ENCODE measurements around the gene PLPP4. TPM values are rescaled to one million over a fixed set of nuclear protein-coding genes. Genes with fewer than 3 reads are reported as not detected.
A peak's percentile ranks its signal among the peaks of the same experiment; 100 is the strongest.

PLPP4 gene
- total RNA-seq, 1 donor from 2014 or later, result not detected

DNA sequence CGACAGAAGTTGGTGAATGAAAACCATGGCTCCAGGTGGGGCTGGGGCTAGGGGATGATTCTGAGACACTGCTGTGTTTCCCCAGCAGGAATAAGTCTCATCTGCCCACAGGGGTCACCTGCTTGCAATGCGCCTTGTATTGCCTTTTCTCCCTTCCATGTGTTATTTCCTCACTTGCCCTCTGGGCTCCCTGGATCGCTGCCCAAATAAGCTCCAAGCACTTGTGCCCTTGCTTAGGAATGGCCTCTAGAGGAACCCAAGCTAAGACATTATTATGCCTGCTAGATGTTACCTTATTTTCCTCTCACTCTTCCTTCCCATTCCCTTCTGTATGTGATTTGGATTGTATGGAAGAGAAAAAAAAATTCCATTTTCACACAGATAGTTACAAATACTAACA lies 24.8 kb upstream of the PLPP4 start:
- H3F3A ChIP-seq (ENCODE audit: low read depth), result no peaks in the 10 kb centered on the region
- H3K4me3 Mint-ChIP-seq, result no peak overlapping the region
- H3K4me1 Mint-ChIP-seq, result peaks cover 21% of the 10 kb centered on the region
- no peak for DNase-seq (ENCODE audit: low spot score)
- no peak overlapping the region for H3K9ac ChIP-seq
- TF ChIP-seq EZH2 (IDR thresholded peaks at IDR 0.05) (no peak), EZH2phosphoT487 (IDR thresholded peaks at IDR 0.05) (no peak)
- TF ChIP-seq, protein P1, sequence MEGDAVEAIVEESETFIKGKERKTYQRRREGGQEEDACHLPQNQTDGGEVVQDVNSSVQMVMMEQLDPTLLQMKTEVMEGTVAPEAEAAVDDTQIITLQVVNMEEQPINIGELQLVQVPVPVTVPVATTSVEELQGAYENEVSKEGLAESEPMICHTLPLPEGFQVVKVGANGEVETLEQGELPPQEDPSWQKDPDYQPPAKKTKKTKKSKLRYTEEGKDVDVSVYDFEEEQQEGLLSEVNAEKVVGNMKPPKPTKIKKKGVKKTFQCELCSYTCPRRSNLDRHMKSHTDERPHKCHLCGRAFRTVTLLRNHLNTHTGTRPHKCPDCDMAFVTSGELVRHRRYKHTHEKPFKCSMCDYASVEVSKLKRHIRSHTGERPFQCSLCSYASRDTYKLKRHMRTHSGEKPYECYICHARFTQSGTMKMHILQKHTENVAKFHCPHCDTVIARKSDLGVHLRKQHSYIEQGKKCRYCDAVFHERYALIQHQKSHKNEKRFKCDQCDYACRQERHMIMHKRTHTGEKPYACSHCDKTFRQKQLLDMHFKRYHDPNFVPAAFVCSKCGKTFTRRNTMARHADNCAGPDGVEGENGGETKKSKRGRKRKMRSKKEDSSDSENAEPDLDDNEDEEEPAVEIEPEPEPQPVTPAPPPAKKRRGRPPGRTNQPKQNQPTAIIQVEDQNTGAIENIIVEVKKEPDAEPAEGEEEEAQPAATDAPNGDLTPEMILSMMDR (IDR thresholded peaks at IDR 0.05), result no peak
- H3K27me3 ChIP-seq, result no peaks in the 10 kb centered on the region
- H3K4me1 ChIP-seq, result no peaks in the 10 kb centered on the region
- no peaks in the 10 kb centered on the region for H3K9me3 ChIP-seq (ENCODE audit: low read depth)
- H3K4me3 ChIP-seq, result no peak overlapping the region
- no peak overlapping the region for H3K27ac ChIP-seq
- H3K36me3 Mint-ChIP-seq, result no peaks in the 10 kb centered on the region
- peaks cover 5% of the 10 kb centered on the region for H3K27me3 Mint-ChIP-seq (ENCODE audit: insufficient read depth, low read depth)
- H4K20me1 ChIP-seq (ENCODE audit: low read depth), result no peaks in the 10 kb centered on the region
- no peaks in the 10 kb centered on the region for H3K79me2 ChIP-seq (ENCODE audit: low read depth)
- H3K9me3 Mint-ChIP-seq, result no peaks in the 10 kb centered on the region
- no peak overlapping the region for H2AFZ ChIP-seq (replicated peaks)
- no peaks in the 10 kb centered on the region for H3K36me3 ChIP-seq
- no peak overlapping the region for H3K4me2 ChIP-seq
- H3K27ac Mint-ChIP-seq, result no peak overlapping the region

DNA sequence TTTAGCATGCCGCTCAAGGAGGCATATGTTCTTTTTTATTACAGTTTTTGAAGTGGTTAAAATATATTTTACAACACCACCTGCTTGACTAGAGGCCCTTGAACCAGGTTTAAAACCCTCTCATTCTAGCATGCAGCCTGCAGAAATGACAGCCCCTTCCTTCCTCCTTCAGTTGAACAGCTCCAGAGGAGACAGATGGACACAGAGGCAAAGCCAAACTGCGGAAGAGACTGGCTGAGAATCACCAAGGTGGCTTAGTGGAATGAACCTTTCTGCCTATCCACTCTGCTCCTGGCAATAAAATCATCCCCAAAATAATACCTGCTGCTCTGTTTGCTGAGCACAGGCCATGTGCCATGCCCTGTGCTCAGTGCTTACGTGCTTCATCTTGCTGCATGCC lies 23.9 kb upstream of the PLPP4 start:
- no peak overlapping the region for H3K4me3 Mint-ChIP-seq
- peaks cover 21% of the 10 kb centered on the region for H3K4me1 Mint-ChIP-seq
- H3K4me1 ChIP-seq, result no peaks in the 10 kb centered on the region

DNA sequence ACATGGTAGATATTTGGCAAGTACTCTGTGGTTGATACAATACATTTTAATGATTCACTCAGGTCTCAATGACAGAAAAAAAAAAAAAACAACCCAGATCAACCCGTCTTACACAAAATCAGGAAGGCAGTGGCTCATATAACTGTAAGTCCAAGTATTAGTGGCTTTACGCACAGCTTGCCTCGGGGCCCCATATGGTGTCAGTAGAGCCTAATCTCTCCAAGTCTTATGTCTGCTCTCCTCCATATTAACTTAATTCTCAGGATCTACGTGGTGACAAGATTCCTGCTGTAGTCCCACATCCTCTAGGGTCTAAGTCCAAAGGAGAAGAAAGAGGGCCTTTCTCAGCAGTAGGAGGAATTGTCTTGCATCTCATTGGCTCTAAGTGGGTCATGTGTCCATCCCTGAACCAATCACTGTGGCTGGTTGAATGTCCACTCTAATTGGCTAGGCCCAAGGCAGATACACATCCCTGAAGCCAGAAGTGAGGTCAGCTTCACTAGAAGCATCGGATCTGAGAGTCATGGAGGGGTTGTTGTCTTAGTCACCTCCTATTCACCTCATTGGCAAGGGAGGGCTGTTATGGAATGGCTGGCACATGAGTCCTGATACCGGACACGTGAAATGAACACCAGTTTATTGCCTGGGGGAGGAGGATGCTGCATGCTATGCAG lies 20.5 kb upstream of the PLPP4 start:
- Histone ChIP-seq H2AFZ (replicated peaks) (no peak overlapping the region), H3K36me3 (no peaks in the 10 kb centered on the region), H3K4me1 (no peaks in the 10 kb centered on the region), H3K4me3 (no peak overlapping the region), H3K4me2 (no peak overlapping the region), H4K20me1 (ENCODE audit: low read depth) (no peaks in the 10 kb centered on the region), H3K27me3 (no peaks in the 10 kb centered on the region), H3K27ac (no peak overlapping the region), H3K79me2 (ENCODE audit: low read depth) (no peaks in the 10 kb centered on the region), H3K9ac (no peak overlapping the region), H3F3A (ENCODE audit: low read depth) (no peaks in the 10 kb centered on the region), H3K9me3 (ENCODE audit: low read depth) (no peaks in the 10 kb centered on the region)
- H3K9me3 Mint-ChIP-seq, result no peaks in the 10 kb centered on the region
- peaks cover 2% of the 10 kb centered on the region for H3K4me1 Mint-ChIP-seq
- H3K36me3 Mint-ChIP-seq, result no peaks in the 10 kb centered on the region
- H3K27ac Mint-ChIP-seq, result peak overlapping the region; percentile 36
- peaks cover 2% of the 10 kb centered on the region for H3K27me3 Mint-ChIP-seq (ENCODE audit: insufficient read depth, low read depth)
- DNase-seq (ENCODE audit: low spot score), result no peak
- no peak for TF ChIP-seq EZH2phosphoT487 (IDR thresholded peaks at IDR 0.05)
- TF ChIP-seq, protein P1 (IDR thresholded peaks at IDR 0.05), result no peak
- TF ChIP-seq EZH2 (IDR thresholded peaks at IDR 0.05), result no peak
- no peak overlapping the region for H3K4me3 Mint-ChIP-seq

More for the DNA sequence above, 23.9 kb upstream of the PLPP4 start:
- Mint-ChIP-seq H3K27ac (no peak overlapping the region), H3K9me3 (no peaks in the 10 kb centered on the region), H3K36me3 (no peaks in the 10 kb centered on the region), H3K27me3 (ENCODE audit: insufficient read depth, low read depth) (peaks cover 5% of the 10 kb centered on the region)
- no peaks in the 10 kb centered on the region for H3K36me3 ChIP-seq
- no peak overlapping the region for H3K4me3 ChIP-seq
- H3K9me3 ChIP-seq (ENCODE audit: low read depth), result no peaks in the 10 kb centered on the region
- DNase-seq (ENCODE audit: low spot score), result no peak
- no peaks in the 10 kb centered on the region for H3F3A ChIP-seq (ENCODE audit: low read depth)
- no peaks in the 10 kb centered on the region for H3K79me2 ChIP-seq (ENCODE audit: low read depth)
- no peaks in the 10 kb centered on the region for H4K20me1 ChIP-seq (ENCODE audit: low read depth)
- H3K27me3 ChIP-seq, result no peaks in the 10 kb centered on the region
- H2AFZ ChIP-seq (replicated peaks), result no peak overlapping the region
- H3K9ac ChIP-seq, result no peak overlapping the region
- no peak for TF ChIP-seq EZH2 (IDR thresholded peaks at IDR 0.05)
- TF ChIP-seq, protein P1 (IDR thresholded peaks at IDR 0.05), result no peak
- no peak for TF ChIP-seq EZH2phosphoT487 (IDR thresholded peaks at IDR 0.05)
- H3K27ac ChIP-seq, result no peak overlapping the region
- H3K4me2 ChIP-seq, result no peak overlapping the region
